GM12878 (cell line): ENCODE measurements around the gene PPP1R7. TPM values are rescaled to one million over a fixed set of nuclear protein-coding genes. Genes with fewer than 3 reads are reported as not detected.

ENCODE experiments used
- ATAC-seq: fragments of 200-7000 bp; cut with Tn5 transposase; 3 replicates; pipeline ENCODE4 v1.9.1; 2020; ENCODE audit warnings: mild to moderate bottlenecking, moderate library complexity
- BruUV-seq: library from RNA; stranded (reverse); fragments of 400-500 nt; replicated peaks from 2 replicates; lab custom pipeline; 2021; lab: Mats Ljungman, UMichigan
- CTCF ChIA-PET: fragments of 300-600 bp; sonication (Branson Sonifier 250); formaldehyde crosslinking; extraction: SDS; loops from one replicate; lab custom pipeline; 2021; ENCODE audit warnings: inconsistent platforms; lab: Yijun Ruan, JAX
- POLR2A ChIA-PET: fragments of 350-600 bp; formaldehyde crosslinking; extraction: SDS; loops from one replicate; lab custom pipeline; 2021; ENCODE audit warnings: inconsistent platforms; lab: Charles Lee
- RAD21 ChIA-PET: fragments of 300-600 bp; sonication (Branson Sonifier 250); formaldehyde crosslinking; loops from one replicate; lab custom pipeline; 2023; ENCODE audit warnings: antibody characterized with exemption; ENCODE audit not compliant: unreplicated experiment; lab: Charles Lee
- SMC1A ChIA-PET: fragments of 300-600 bp; sonication (Branson Sonifier 250); formaldehyde crosslinking; loops from one replicate; lab custom pipeline; 2023; ENCODE audit not compliant: unreplicated experiment, uncharacterized antibody; lab: Charles Lee
- DNase-seq: peaks from one replicate; pipeline ENCODE4 v3.0.0-alpha.2; 2011; ENCODE audit warnings: low read depth, low spot score
- FAIRE-seq: peaks from 3 replicates; lab custom pipeline; 2011; peaks lifted over from hg19 to GRCh38; lab: Jason Lieb, UNC
- H2AFZ ChIP-seq: 2 replicates; pipeline ENCODE4 v1.6.0; 2011; ENCODE audit warnings: low read depth, low read length, control low read depth; ENCODE audit not compliant: control insufficient read depth
- H3K27ac ChIP-seq: 2 replicates; pipeline ENCODE4 v1.5.1; 2011; ENCODE audit warnings: control low read depth; ENCODE audit not compliant: control insufficient read depth, insufficient read depth
- H3K27me3 ChIP-seq, 2 experiments: replicated peaks in 1 of 2; 2 replicates each; pipeline versions ENCODE4 v1.6.0 to v1.6.1; 2011; ENCODE audit warnings: low read length in 1 of 2; ENCODE audit not compliant: control insufficient read depth in 2 of 2, insufficient read depth in 2 of 2
- H3K36me3 ChIP-seq, 2 experiments: 2 replicates each; pipeline ENCODE4 v1.5.1; 2011; ENCODE audit warnings: low read length in 1 of 2; ENCODE audit not compliant: control insufficient read depth in 2 of 2, insufficient read depth in 2 of 2
- H3K4me1 ChIP-seq: 2 replicates; pipeline ENCODE4 v1.6.1; 2011; ENCODE audit warnings: mild to moderate bottlenecking, low read length, moderate library complexity, mixed read lengths; ENCODE audit not compliant: control insufficient read depth, insufficient read depth
- H3K4me2 ChIP-seq: 2 replicates; pipeline ENCODE4 v1.6.0; 2011; ENCODE audit warnings: control low read depth; ENCODE audit not compliant: control insufficient read depth, insufficient read depth
- H3K4me3 ChIP-seq: fragments of 200-600 bp; sonication (generic); 2 replicates; pipeline ENCODE4 v1.5.1; 2016
- H3K79me2 ChIP-seq: 2 replicates; pipeline ENCODE4 v1.6.0; 2011; ENCODE audit warnings: low read length; ENCODE audit not compliant: control insufficient read depth, insufficient read depth
- H3K9ac ChIP-seq: 2 replicates; pipeline ENCODE4 v1.8.0; 2011; ENCODE audit warnings: low read length, control low read depth, mixed read lengths; ENCODE audit not compliant: control insufficient read depth, insufficient read depth
- H3K9me3 ChIP-seq: replicated peaks from 3 replicates; pipeline ENCODE4 v1.5.1; 2011; ENCODE audit warnings: mild to moderate bottlenecking, low read length; ENCODE audit not compliant: control insufficient read depth, insufficient read depth
- H4K20me1 ChIP-seq: 2 replicates; pipeline ENCODE4 v1.6.0; 2011; ENCODE audit not compliant: control insufficient read depth, insufficient read depth
- CBFB ChIP-seq: IDR thresholded peaks from 2 replicates; pipeline ENCODE4 v1.6.1; 2016; ENCODE audit warnings: antibody characterized with exemption, low read depth
- CHD4 ChIP-seq: fragments of 200-600 bp; sonication (generic); IDR thresholded peaks from 2 replicates; pipeline ENCODE4 v1.6.1; 2016; ENCODE audit warnings: mild to moderate bottlenecking
- CREB1 ChIP-seq: IDR thresholded peaks from 2 replicates; pipeline ENCODE4 v1.6.1; 2012; ENCODE audit warnings: low read depth, mild to moderate bottlenecking, inconsistent platforms
- E2F4 ChIP-seq: IDR thresholded peaks from 2 replicates; pipeline ENCODE4 v1.6.1; 2012; ENCODE audit warnings: low read depth, low read length, improper control_type of control experiment
- HDGF ChIP-seq: fragments of 450-650 bp; IDR thresholded peaks from 2 replicates; pipeline ENCODE4 v1.6.1; 2016; ENCODE audit warnings: antibody characterized with exemption
- MLLT1 ChIP-seq: fragments of 450-650 bp; IDR thresholded peaks from 2 replicates; pipeline ENCODE4 v1.6.1; 2016; ENCODE audit warnings: mild to moderate bottlenecking
- RAD51 ChIP-seq: fragments of 450-650 bp; IDR thresholded peaks from 2 replicates; pipeline ENCODE4 v1.6.1; 2016; ENCODE audit warnings: moderate library complexity, mild to moderate bottlenecking, inconsistent platforms
- ZNF274 ChIP-seq: IDR thresholded peaks from one replicate; pipeline ENCODE4 v1.8.0; 2011; ENCODE audit not compliant: insufficient read length, insufficient read depth
- WGBS: methylation state at CpG from one replicate; pipeline ENCODE4 v1.1.6; 2016; ENCODE audit warnings: low lambda C conversion rate; ENCODE audit not compliant: insufficient replicate concordance, insufficient coverage; ENCODE audit errors: missing lambda C conversion rate; 5-methylcytosine and 5-hydroxymethylcytosine counted together
- in situ Hi-C: fragments of 300-500 bp; cut with MboI; formaldehyde crosslinking; loops from 9 replicates; pipeline ENCODE4 v1.14.3; 2018; ENCODE audit warnings: mixed read lengths
- intact Hi-C: fragments of 100-400 bp; cut with micrococcal nuclease; formaldehyde crosslinking; loops from one replicate; pipeline ENCODE4 v1.14.2; 2022; ENCODE audit not compliant: unreplicated experiment
- polyA plus RNA-seq, 11 experiments: library from polyadenylated mRNA; depleted of rRNA in 4 of 11; unstranded in 6 of 11; stranded (reverse) in 5 of 11; fragments of >200 nt; fragmentation: Nextera tagmentation in 4 of 11; fragmentation: Illumina TruSeq in 1 of 11; extraction: Ambion mirVana in 4 of 11; extraction: Trizol in 1 of 11; gene quantifications; 1 replicate in 1 of 11; 2 replicates in 10 of 11; pipeline versions ENCODE4 v1.2.1 to v1.2.3, GENCODE V29; 2011 to 2016; ENCODE audit warnings: inconsistent platforms in 2 of 11, missing spikeins in 2 of 11, low read depth in 1 of 11
- total RNA-seq, 4 experiments: library from RNA; depleted of rRNA in 3 of 4; stranded (reverse); fragments of >200 nt in 3 of 4; fragmentation: Illumina TruSeq in 1 of 4; extraction: Trizol in 1 of 4; gene quantifications; 2 replicates each; pipeline versions ENCODE4 v1.2.1 to v1.2.3, GENCODE V29; 2013 to 2021

Gene PPP1R7
- total and polyA plus RNA-seq, 10 of the 15 experiments (the other 5 are each of a cell fraction or from before 2014, with no cell fraction given) = 78.5 to 174 (median 93.7) TPM

GRCh38 chr2:241182126-241182525 lies 31.9 kb downstream of the PPP1R7 start:
- H3K27me3 ChIP-seq = no peaks in the 10 kb centered on the region
- CTCF ChIA-PET = no interaction called here
- in situ Hi-C loops = no loop called here

GRCh38 chr2:241182531-241183133 lies 32.4 kb downstream of the PPP1R7 start:
- intact Hi-C loops = no loop called here
- FAIRE-seq (no peak), ATAC-seq (no peak), DNase-seq (no peak)
- Histone ChIP-seq H3K79me2 (no peaks in the 10 kb centered on the region), H3K4me2 (no peak overlapping the region), H3K27me3 (no peaks in the 10 kb centered on the region), H2AFZ (no peak overlapping the region), H3K27ac (no peak overlapping the region), H3K4me1 (no peaks in the 10 kb centered on the region), H3K9ac (no peak overlapping the region), H3K4me3 (no peak overlapping the region), H3K36me3 (peaks cover 0 to 1% of the 10 kb centered on the region in 2 experiments; a peak in 1 of 4 replicates), H3K9me3 (no peaks in the 10 kb centered on the region), H4K20me1 (no peaks in the 10 kb centered on the region)
- TF ChIP-seq RAD51 (no peak), CBFB (no peak), CHD4 (no peak), ZNF274 (no peak), HDGF (no peak), E2F4 (no peak)
- no TSS peak for BruUV-seq
- SMC1A ChIA-PET = no interaction called here
- WGBS = 91% methylated on average over 28 of the region's 28 CpGs
- RAD21 ChIA-PET = no interaction called here
- POLR2A ChIA-PET = interaction anchor here (0.7 kb wide), 1 partner anchor 1666 kb away, joined by 3 read pairs; no protein-coding TSS in a partner anchor
- in situ Hi-C loops = no loop called here
- CTCF ChIA-PET = interaction anchor here (0.9 kb wide), 1 partner anchor 104 kb away, joined by 3 read pairs; no protein-coding TSS in a partner anchor

More at GRCh38 chr2:241182126-241182525, 31.9 kb downstream of the PPP1R7 start:
- Histone ChIP-seq H3K4me1 (no peaks in the 10 kb centered on the region), H3K4me2 (no peak overlapping the region), H2AFZ (no peak overlapping the region), H4K20me1 (no peaks in the 10 kb centered on the region), H3K9ac (no peak overlapping the region), H3K27ac (no peak overlapping the region), H3K79me2 (no peaks in the 10 kb centered on the region), H3K36me3 (peaks cover 0 to 1% of the 10 kb centered on the region in 2 experiments; a peak in 1 of 4 replicates), H3K4me3 (no peak overlapping the region), H3K9me3 (no peaks in the 10 kb centered on the region)
- POLR2A ChIA-PET = interaction anchor here (0.7 kb wide), 1 partner anchor 1666 kb away, joined by 3 read pairs; no protein-coding TSS in a partner anchor
- no TSS peak for BruUV-seq
- FAIRE-seq (no peak), DNase-seq (no peak), ATAC-seq (no peak)
- intact Hi-C loops = no loop called here
- WGBS = 96% methylated on average over 3 of the region's 3 CpGs
- RAD21 ChIA-PET = no interaction called here
- SMC1A ChIA-PET = no interaction called here
- TF ChIP-seq MLLT1 = no peak
- no peak for TF ChIP-seq CREB1
